ENCODE results near the gene CASP2.

- TF ChIP-seq CTCF (IDR thresholded peaks at IDR 0.05), result no peak
- TF ChIP-seq EZH2 (IDR thresholded peaks at IDR 0.05), result no peak
- TF ChIP-seq EZH2phosphoT487 (IDR thresholded peaks at IDR 0.05), result no peak
Measured at GRCh38 chr7:143334244-143334643, 46.1 kb downstream of the CASP2 start.

All from neural progenitor cell (in vitro differentiated cells).